ENCODE measurements around the gene DPEP3.

GRCh38 chr16:68019167-68019680 lies 38.9 kb upstream of the DPEP3 start:
- TF ChIP-seq CTCF (IDR thresholded peaks at IDR 0.05) (no peak), EZH2phosphoT487 (IDR thresholded peaks at IDR 0.05) (no peak)

Data from neural progenitor cell (in vitro differentiated cells).